Right cardiac atrium (tissue), 5 donors: ENCODE results near the gene ETV6. TPM values are rescaled to one million over a fixed set of nuclear protein-coding genes. Genes with fewer than 3 reads are reported as not detected.

ENCODE experiments used
- ATAC-seq, 2 donors: fragments of 200-7000 bp; cut with Tn5 transposase; one replicate each; pipeline versions ENCODE4 v1.8.0 to v1.9.1; 2020; ENCODE audit warnings: moderate library complexity in 2 of 2, mild to moderate bottlenecking in 1 of 2
- DNase-seq, 3 donors: peaks; one replicate each; pipeline ENCODE4 v3.0.0-alpha.2; 2020
- H3K27ac ChIP-seq: one replicate; pipeline ENCODE4 v1.5.1; 2013; ENCODE audit warnings: mild to moderate bottlenecking, low read length, control low read depth, moderate library complexity
- H3K27me3 ChIP-seq: one replicate; pipeline ENCODE4 v1.6.1; 2013; ENCODE audit not compliant: control insufficient read depth, insufficient read depth
- H3K4me1 ChIP-seq: one replicate; pipeline ENCODE4 v1.6.1; 2013; ENCODE audit warnings: low read length; ENCODE audit not compliant: control insufficient read depth, insufficient read depth
- H3K4me3 ChIP-seq: one replicate; pipeline ENCODE4 v1.5.1; 2013; ENCODE audit warnings: low read length, control low read depth
- H3K9me3 ChIP-seq: one replicate; pipeline ENCODE4 v1.6.1; 2013; ENCODE audit warnings: low read length; ENCODE audit not compliant: control insufficient read depth
- WGBS: extraction: QIAGEN DNeasy Blood & Tissue Kit; methylation state at CpG from one replicate; pipeline ENCODE4 v1.1.7; 2013; 5-methylcytosine and 5-hydroxymethylcytosine counted together
- intact Hi-C, 4 donors: fragments of 100-400 bp; cut with DNase I; formaldehyde crosslinking; loops; one replicate each; pipeline versions ENCODE4 v1.11.0 to v1.14.0; 2022 to 2023
- long read RNA-seq, 4 donors: library from polyadenylated mRNA; unstranded; transcript quantifications; one replicate each; pipeline ENCODE4 v2.0.0, GENCODE V29; 2020 to 2021
- polyA plus RNA-seq: library from polyadenylated mRNA; stranded (reverse); fragments of 200-250 nt; gene quantifications from one replicate; pipeline ENCODE4 v1.2.3, GENCODE V29; 2013
- total RNA-seq, 4 donors: library from RNA; stranded (reverse); fragmentation: NEBNext Ultra II Directional; extraction: Animal tissue kit (Norgen Biotek cat#: 25700); gene quantifications; one replicate each; pipeline ENCODE4 v1.2.1, GENCODE V29; 2021
- donor health status: healthy with polysubstance abuse.
- donor health status: DM: no; HTN: yes; CAD: no.
- donor health status: DM: no; HTN: no; CAD: no.
- donor health status: DM: no; HTN: yes; CAD: no; lungs with severe emphysema.
- donor health status: DM: yes; HTN: yes; CAD: no.

ETV6 gene
- 10 to 100 TPM in 3 of 4 donors, 1 to 10 TPM in 1; 9.9 to 31.4 (median 11.7) TPM for total RNA-seq
- polyA plus RNA-seq: 2.9 TPM
- long read RNA-seq, donor 1, full-length matches to known transcripts: 15 of 28 reads
- long read RNA-seq, donor 1, partial matches to known transcripts: 1 of 28 reads
- long read RNA-seq, donor 1, other reads (novel, unspliced or antisense): 12 of 28 reads
- long read RNA-seq, donor 2, full-length matches to known transcripts: 4 of 8 reads
- long read RNA-seq, donor 2, partial matches to known transcripts: 0 of 8 reads
- long read RNA-seq, donor 2, other reads (novel, unspliced or antisense): 4 of 8 reads
- long read RNA-seq, donor 3, full-length matches to known transcripts: 7 of 23 reads
- long read RNA-seq, donor 3, partial matches to known transcripts: 6 of 23 reads
- long read RNA-seq, donor 3, other reads (novel, unspliced or antisense): 10 of 23 reads
- long read RNA-seq, donor 4, full-length matches to known transcripts: 5 of 6 reads
- long read RNA-seq, donor 4, partial matches to known transcripts: 0 of 6 reads
- long read RNA-seq, donor 4, other reads (novel, unspliced or antisense): 1 of 6 reads

DNA sequence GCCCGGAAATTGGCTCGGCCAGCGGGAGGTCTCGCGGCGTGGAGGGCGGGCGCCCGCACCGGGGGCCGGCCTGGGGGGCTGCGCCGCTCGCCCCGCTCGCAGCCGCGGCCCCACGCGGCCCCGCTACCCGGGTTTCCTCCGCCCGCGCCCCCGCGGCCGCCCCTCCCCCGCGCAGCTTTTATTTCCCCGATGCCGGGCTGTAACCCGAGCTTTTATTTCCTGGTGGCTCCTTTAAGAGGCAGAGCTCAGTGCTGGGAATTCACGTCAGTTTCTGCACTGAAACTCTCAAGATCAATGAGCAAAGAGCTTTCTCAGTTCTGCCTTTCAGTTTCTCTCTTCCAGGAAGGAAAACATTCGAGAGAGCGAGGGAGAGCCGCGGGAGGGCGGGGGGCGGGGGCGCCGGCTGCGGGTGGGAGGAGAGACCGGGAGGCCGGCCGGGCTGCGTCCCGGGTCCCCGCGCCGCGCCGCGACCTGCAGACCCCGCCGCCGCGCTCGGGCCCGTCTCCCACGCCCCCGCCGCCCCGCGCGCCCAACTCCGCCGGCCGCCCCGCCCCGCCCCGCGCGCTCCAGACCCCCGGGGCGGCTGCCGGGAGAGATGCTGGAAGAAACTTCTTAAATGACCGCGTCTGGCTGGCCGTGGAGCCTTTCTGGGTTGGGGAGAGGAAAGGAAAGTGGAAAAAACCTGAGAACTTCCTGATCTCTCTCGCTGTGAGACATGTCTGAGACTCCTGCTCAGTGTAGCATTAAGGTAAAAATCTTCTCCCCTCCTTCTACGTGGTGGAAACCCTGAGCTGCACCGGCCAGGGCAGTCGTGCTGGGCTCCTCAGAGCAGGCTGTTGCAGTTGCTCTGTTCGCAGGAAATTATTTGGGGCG lies at the start of gene ETV6:
Gene ETV6, plus strand, starts transcription at position 262 of the 873 bp plus-strand sequence. Its CDS starts 454 bp downstream, at position 716.
- WGBS: under 1% methylated on average over 86 of the region's 86 CpGs
- peak; percentile 53 to 65 for ATAC-seq
- no peaks in the 10 kb centered on the region for H3K9me3 ChIP-seq
- DNase-seq: peak; percentile 72 to 90 (median 88)
- peak within 1 kb of the TSS; percentile 92 for H3K27ac ChIP-seq
- no peaks in the 10 kb centered on the region for H3K27me3 ChIP-seq
- H3K4me1 ChIP-seq: peaks cover 10% of the 10 kb centered on the region
- peak within 1 kb of the TSS; percentile 100 for H3K4me3 ChIP-seq
- intact Hi-C loops: loop anchor here in 3 of 4 donors (5.0 to 10.0 kb wide), 4 partner anchors 55 to 235 kb away; no protein-coding TSS in a partner anchor

DNA sequence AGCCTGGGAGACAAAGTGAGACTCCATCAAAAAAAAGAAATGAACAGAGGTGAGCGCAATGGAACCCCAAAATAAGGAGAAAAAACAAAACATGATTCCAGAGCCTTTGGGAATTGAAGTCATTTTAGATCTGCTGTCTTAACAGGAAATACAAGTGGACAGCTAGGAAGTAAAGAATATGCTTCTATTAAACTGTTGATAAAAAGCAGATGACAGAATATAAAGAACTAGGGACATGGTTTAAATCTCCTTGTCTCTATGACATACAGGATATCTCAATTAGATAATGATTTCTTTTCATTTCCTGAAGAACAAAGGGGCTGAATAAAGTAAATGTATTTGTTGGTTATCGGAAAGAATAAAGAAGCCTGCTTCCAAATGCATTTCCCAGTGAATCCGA lies 49.3 kb upstream of the ETV6 start:
- H3K4me1 ChIP-seq: no peaks in the 10 kb centered on the region
- no peak overlapping the region for H3K4me3 ChIP-seq
- ATAC-seq (no peak), DNase-seq (no peak)
- intact Hi-C loops: no loop called here
- no peaks in the 10 kb centered on the region for H3K27me3 ChIP-seq
- 67% methylated on average over 3 of the region's 3 CpGs for WGBS
- H3K9me3 ChIP-seq: no peaks in the 10 kb centered on the region
- no peak overlapping the region for H3K27ac ChIP-seq

DNA sequence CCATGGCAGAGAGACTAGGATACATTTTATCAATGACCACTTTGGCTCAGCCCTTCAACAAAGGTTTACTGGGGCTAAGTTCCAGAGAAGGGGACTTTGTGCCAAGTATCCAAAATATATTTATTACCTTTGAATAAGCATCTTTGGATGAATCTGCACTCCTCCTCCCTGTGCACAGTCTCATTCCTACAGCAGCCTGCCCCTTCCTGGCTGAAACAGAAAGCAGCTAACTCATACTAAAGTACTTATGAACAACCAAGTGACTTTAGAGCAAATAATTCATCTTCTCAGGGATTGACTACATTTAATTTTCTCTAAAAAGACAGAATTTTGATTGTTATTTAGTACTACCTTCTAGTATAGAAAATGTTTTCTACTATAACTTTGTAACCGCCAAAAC lies 47.8 kb upstream of the ETV6 start:
- Histone ChIP-seq H3K4me1 (no peaks in the 10 kb centered on the region), H3K4me3 (no peak overlapping the region), H3K27me3 (no peaks in the 10 kb centered on the region), H3K27ac (no peak overlapping the region), H3K9me3 (no peaks in the 10 kb centered on the region)
- DNase-seq (no peak), ATAC-seq (no peak)
- 95% methylated on average over 1 of the region's 1 CpG for WGBS
- intact Hi-C loops: no loop called here

DNA sequence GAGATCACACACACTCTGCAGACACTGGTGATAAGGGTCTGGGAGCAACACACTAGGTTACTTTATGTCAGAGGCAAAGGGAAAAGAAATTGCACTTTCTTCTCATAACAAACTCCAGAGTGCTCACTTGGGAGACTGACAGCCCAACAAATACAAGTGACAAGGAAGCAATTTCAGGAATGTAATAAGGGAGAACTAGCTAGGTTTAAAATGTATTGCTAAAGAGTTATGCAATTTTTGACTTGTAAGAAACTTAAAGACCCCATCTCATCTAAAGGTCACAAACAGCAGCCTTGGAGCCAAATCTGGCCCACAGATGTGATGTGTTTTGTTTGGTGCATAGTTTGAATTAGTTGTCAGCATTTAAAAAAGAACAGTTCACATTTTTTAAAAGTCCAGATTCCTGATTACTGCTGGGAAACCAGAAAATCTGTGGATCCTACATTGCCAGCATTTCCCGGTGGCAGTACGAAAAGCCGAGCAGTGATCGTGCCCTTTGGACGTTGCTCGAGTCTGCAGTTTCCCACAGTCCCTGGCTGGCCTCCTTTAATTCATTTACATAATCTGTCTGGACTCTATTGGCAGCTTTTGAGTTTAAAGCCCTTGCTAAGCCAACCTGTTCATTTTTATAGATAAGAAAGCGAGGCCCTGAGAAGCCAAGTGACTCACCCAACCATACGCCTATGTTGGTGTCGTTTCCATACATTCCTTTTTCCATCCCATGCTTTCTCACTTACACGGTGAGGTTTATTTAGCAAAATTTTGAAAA lies 42.0 kb upstream of the ETV6 start:
- intact Hi-C loops: no loop called here
- Histone ChIP-seq H3K9me3 (no peaks in the 10 kb centered on the region), H3K4me3 (no peak overlapping the region), H3K27me3 (no peaks in the 10 kb centered on the region), H3K4me1 (no peaks in the 10 kb centered on the region), H3K27ac (no peak overlapping the region)
- ATAC-seq (peak in 1 of 2 donors; percentile 40), DNase-seq (peak in 1 of 3 donors; percentile 19)
- 56% methylated on average over 10 of the region's 10 CpGs for WGBS

DNA sequence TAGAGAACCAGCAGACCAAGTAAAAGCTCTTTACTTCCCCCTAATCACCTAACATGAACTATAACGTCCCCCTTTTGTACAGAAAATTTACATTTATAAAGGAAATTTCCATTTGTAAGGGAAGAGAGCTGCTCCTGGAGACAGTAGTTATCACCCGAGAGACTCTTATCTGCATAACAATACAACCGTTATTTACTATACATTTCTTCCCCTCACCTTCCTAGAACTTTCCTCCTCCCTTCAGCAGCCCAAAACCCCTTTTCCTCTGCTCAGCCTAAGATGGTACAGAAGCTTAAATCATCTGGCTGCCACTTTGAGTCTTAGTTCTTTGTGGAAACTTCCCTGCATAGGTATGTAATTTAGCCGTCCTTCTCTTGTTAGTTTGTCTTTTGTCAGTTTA lies 40.4 kb upstream of the ETV6 start:
- no peak overlapping the region for H3K27ac ChIP-seq
- H3K4me1 ChIP-seq: no peaks in the 10 kb centered on the region
- no peaks in the 10 kb centered on the region for H3K27me3 ChIP-seq
- no peaks in the 10 kb centered on the region for H3K9me3 ChIP-seq
- H3K4me3 ChIP-seq: no peak overlapping the region
- 76% methylated on average over 4 of the region's 4 CpGs for WGBS
- ATAC-seq: no peak
- intact Hi-C loops: no loop called here
- no peak for DNase-seq

GRCh38 chr12:11615481-11615880 lies 34.0 kb upstream of the ETV6 start:
- DNase-seq: no peak
- H3K4me3 ChIP-seq: no peak overlapping the region
- H3K27ac ChIP-seq: no peak overlapping the region
- H3K27me3 ChIP-seq: no peaks in the 10 kb centered on the region
- ATAC-seq: no peak
- H3K4me1 ChIP-seq: no peaks in the 10 kb centered on the region
- intact Hi-C loops: no loop called here
- no peaks in the 10 kb centered on the region for H3K9me3 ChIP-seq
- 94% methylated on average over 1 of the region's 1 CpG for WGBS

GRCh38 chr12:11618046-11618445 lies 31.4 kb upstream of the ETV6 start:
- Histone ChIP-seq H3K4me3 (no peak overlapping the region), H3K9me3 (no peaks in the 10 kb centered on the region), H3K4me1 (no peaks in the 10 kb centered on the region), H3K27ac (no peak overlapping the region), H3K27me3 (no peaks in the 10 kb centered on the region)
- intact Hi-C loops: no loop called here
- DNase-seq (no peak), ATAC-seq (no peak)

- peak in 2 of 3 donors; percentile 17 to 43 for DNase-seq
- Histone ChIP-seq H3K9me3 (no peaks in the 10 kb centered on the region), H3K27ac (no peak overlapping the region), H3K4me3 (no peak overlapping the region), H3K4me1 (no peaks in the 10 kb centered on the region), H3K27me3 (no peaks in the 10 kb centered on the region)
- WGBS: 56% methylated on average over 5 of the region's 5 CpGs
- ATAC-seq: no peak
- intact Hi-C loops: no loop called here
Observed at GRCh38 chr12:11621797-11622423, 27.6 kb upstream of the ETV6 start.

- 80% methylated on average over 5 of the region's 5 CpGs for WGBS
- DNase-seq (no peak), ATAC-seq (no peak)
- Histone ChIP-seq H3K9me3 (no peaks in the 10 kb centered on the region), H3K4me3 (no peak overlapping the region), H3K27ac (no peak overlapping the region), H3K27me3 (no peaks in the 10 kb centered on the region), H3K4me1 (no peaks in the 10 kb centered on the region)
- intact Hi-C loops: no loop called here
Observed at GRCh38 chr12:11622876-11623281, 26.6 kb upstream of the ETV6 start.

DNA sequence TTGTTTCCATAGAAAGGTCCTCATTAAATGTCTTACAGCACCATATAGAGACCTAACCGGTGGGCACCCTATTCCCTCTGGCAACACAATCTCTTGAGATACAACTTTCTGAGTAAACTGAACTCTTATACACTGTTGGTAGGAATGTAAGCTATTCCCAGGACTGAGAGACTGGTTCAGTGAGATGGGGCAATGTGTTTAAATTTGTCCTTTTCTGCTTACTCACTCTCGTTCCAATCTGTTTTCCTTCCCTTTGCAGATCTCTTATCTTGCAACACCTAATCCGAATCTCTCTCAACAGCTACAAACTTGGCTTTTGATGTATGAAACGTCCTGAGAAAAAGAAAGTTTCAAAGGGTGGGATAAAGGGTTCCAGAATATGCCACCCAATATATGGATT lies 26.1 kb upstream of the ETV6 start:
- intact Hi-C loops: no loop called here
- Histone ChIP-seq H3K9me3 (no peaks in the 10 kb centered on the region), H3K27ac (no peak overlapping the region), H3K4me3 (no peak overlapping the region), H3K27me3 (no peaks in the 10 kb centered on the region), H3K4me1 (no peaks in the 10 kb centered on the region)
- DNase-seq (no peak), ATAC-seq (no peak)
- 59% methylated on average over 4 of the region's 4 CpGs for WGBS
